ENCODE data around the gene RUNX2.

RUNX2 gene

GRCh38 chr6:45630801-45631200 lies 302.7 kb downstream of the RUNX2 start:
- DNase-seq, result no peak

- DNase-seq, result no peak
Measured at GRCh38 chr6:45631396-45631795, 303.3 kb downstream of the RUNX2 start.

GRCh38 chr6:45633272-45633908 lies 305.3 kb downstream of the RUNX2 start:
- DNase-seq, result no peak

GRCh38 chr6:45634231-45634630 lies 306.1 kb downstream of the RUNX2 start:
- no peak for DNase-seq

- no peak for DNase-seq
Measured at GRCh38 chr6:45635284-45635867, 307.2 kb downstream of the RUNX2 start.

GRCh38 chr6:45637056-45637455 lies 308.9 kb downstream of the RUNX2 start:
- no peak for DNase-seq

- DNase-seq, result no peak
Measured at GRCh38 chr6:45637611-45638257, 309.6 kb downstream of the RUNX2 start.

GRCh38 chr6:45640081-45640491 lies 312.0 kb downstream of the RUNX2 start:
- DNase-seq, result no peak

GRCh38 chr6:45640811-45641210 lies 312.7 kb downstream of the RUNX2 start:
- no peak for DNase-seq

- no peak for DNase-seq
Measured at GRCh38 chr6:45642331-45643125, 314.4 kb downstream of the RUNX2 start.

- no peak for DNase-seq
Measured at GRCh38 chr6:45643126-45643525, 315.0 kb downstream of the RUNX2 start.

- DNase-seq, result no peak
Measured at GRCh38 chr6:45644720-45645119, 316.6 kb downstream of the RUNX2 start.

GRCh38 chr6:45645302-45645701 lies 317.2 kb downstream of the RUNX2 start:
- DNase-seq, result no peak

- no peak for DNase-seq
Measured at GRCh38 chr6:45647341-45648261, 319.5 kb downstream of the RUNX2 start.

GRCh38 chr6:45648262-45648620 lies 320.1 kb downstream of the RUNX2 start:
- no peak for DNase-seq

- DNase-seq, result no peak
Measured at GRCh38 chr6:45650524-45651135, 322.5 kb downstream of the RUNX2 start.

- no peak for DNase-seq
Measured at GRCh38 chr6:45651301-45651700, 323.2 kb downstream of the RUNX2 start.

GRCh38 chr6:45652416-45652815 lies 324.3 kb downstream of the RUNX2 start:
- no peak for DNase-seq

- no peak for DNase-seq
Measured at GRCh38 chr6:45653117-45653883, 325.2 kb downstream of the RUNX2 start.

- DNase-seq, result no peak
Measured at GRCh38 chr6:45654673-45655072, 326.5 kb downstream of the RUNX2 start.

- DNase-seq, result no peak
Measured at GRCh38 chr6:45655745-45656476, 327.8 kb downstream of the RUNX2 start.
